WTC11 (cell line): ENCODE measurements around the gene MYO5B. TPM values are rescaled to one million over a fixed set of nuclear protein-coding genes. Genes with fewer than 3 reads are reported as not detected.

ENCODE experiments used
- ATAC-seq: fragments of 200-7000 bp; cut with Tn5 transposase; 2 replicates; pipeline ENCODE4 v1.10.0; 2021; ENCODE audit warnings: mild to moderate bottlenecking, moderate library complexity
- CTCF ChIA-PET: fragments of 300-600 bp; sonication (Branson Sonifier 250); formaldehyde crosslinking; loops from one replicate; lab custom pipeline; 2021; ENCODE audit warnings: antibody characterized with exemption; lab: Charles Lee
- POLR2A ChIA-PET: fragments of 350-600 bp; sonication (Branson Sonifier 250); formaldehyde crosslinking; loops from one replicate; lab custom pipeline; 2021; ENCODE audit warnings: antibody characterized with exemption; lab: Charles Lee
- DNase-seq: peaks from one replicate; pipeline ENCODE4 v3.0.0; 2021; ENCODE audit warnings: low spot score
- H3K27ac Mint-ChIP-seq: 2 replicates; pipeline ENCODE4 v1.8.0; 2021; ENCODE audit warnings: mixed read lengths
- H3K27me3 Mint-ChIP-seq: 2 replicates; pipeline ENCODE4 v1.8.0; 2021; ENCODE audit warnings: low read depth, mild to moderate bottlenecking, moderate library complexity, mixed read lengths
- H3K36me3 Mint-ChIP-seq: 2 replicates; pipeline ENCODE4 v1.8.0; 2021; ENCODE audit warnings: mixed read lengths
- H3K4me1 Mint-ChIP-seq: 2 replicates; pipeline ENCODE4 v1.8.0; 2022; ENCODE audit warnings: mixed read lengths
- H3K4me3 Mint-ChIP-seq: 2 replicates; pipeline ENCODE4 v1.8.0; 2021; ENCODE audit warnings: mild to moderate bottlenecking, moderate library complexity, mixed read lengths
- H3K9me3 Mint-ChIP-seq: 2 replicates; pipeline ENCODE4 v1.8.0; 2021; ENCODE audit warnings: mixed read lengths
- ATF3 ChIP-seq: sonication (generic); formaldehyde crosslinking; conservative IDR thresholded peaks from 2 replicates; pipeline ENCODE4 v1.8.1; 2022; ENCODE audit warnings: mild to moderate bottlenecking, missing genetic modification reagents
- CDX4 ChIP-seq: fragments of 250-450 bp; sonication (Bioruptor Pico); IDR thresholded peaks from 2 replicates; pipeline ENCODE4 v1.9.0; 2021; ENCODE audit warnings: moderate library complexity, mild to moderate bottlenecking, inconsistent platforms, borderline replicate concordance
- CTCF ChIP-seq: fragments of 200-600 bp; IDR thresholded peaks from 2 replicates; pipeline ENCODE4 v1.8.0; 2022; ENCODE audit warnings: antibody characterized with exemption
- E2F4 ChIP-seq: sonication (generic); formaldehyde crosslinking; IDR thresholded peaks from 2 replicates; pipeline ENCODE4 v1.8.1; 2022; ENCODE audit warnings: low read depth, mild to moderate bottlenecking, moderate library complexity, missing genetic modification reagents, borderline replicate concordance
- ELF4 ChIP-seq: sonication (generic); formaldehyde crosslinking; IDR thresholded peaks from 2 replicates; pipeline ENCODE4 v1.8.1; 2022; ENCODE audit warnings: low read depth, mild to moderate bottlenecking, moderate library complexity, missing genetic modification reagents
- ERG ChIP-seq: fragments of 250-450 bp; sonication (Bioruptor Pico); IDR thresholded peaks from 2 replicates; pipeline ENCODE4 v1.8.0; 2021; ENCODE audit warnings: mild to moderate bottlenecking
- ESRRA ChIP-seq: sonication (generic); formaldehyde crosslinking; IDR thresholded peaks from 2 replicates; pipeline ENCODE4 v1.8.1; 2022; ENCODE audit warnings: mild to moderate bottlenecking, missing genetic modification reagents, borderline replicate concordance
- IRF2 ChIP-seq: sonication (generic); formaldehyde crosslinking; IDR thresholded peaks from 2 replicates; pipeline ENCODE4 v1.8.0; 2022; ENCODE audit warnings: low read depth, missing genetic modification reagents, borderline replicate concordance
- MLX ChIP-seq: sonication (generic); formaldehyde crosslinking; IDR thresholded peaks from 2 replicates; pipeline ENCODE4 v1.8.1; 2023; ENCODE audit warnings: mild to moderate bottlenecking, missing genetic modification reagents, moderate library complexity
- NR1H2 ChIP-seq: sonication (generic); formaldehyde crosslinking; IDR thresholded peaks from 2 replicates; pipeline ENCODE4 v1.9.0; 2021; ENCODE audit warnings: mild to moderate bottlenecking, moderate library complexity, missing genetic modification reagents
- SMAD4 ChIP-seq: sonication (generic); formaldehyde crosslinking; IDR thresholded peaks from 2 replicates; pipeline ENCODE4 v1.8.0; 2022; ENCODE audit warnings: mild to moderate bottlenecking, missing genetic modification reagents
- STAT6 ChIP-seq: sonication (generic); formaldehyde crosslinking; conservative IDR thresholded peaks from 2 replicates; pipeline ENCODE4 v1.8.1; 2023; ENCODE audit warnings: mild to moderate bottlenecking, low read depth, missing genetic modification reagents, moderate library complexity
- TEAD4 ChIP-seq: sonication (generic); formaldehyde crosslinking; IDR thresholded peaks from 2 replicates; pipeline ENCODE4 v1.8.0; 2022; ENCODE audit warnings: mild to moderate bottlenecking, missing genetic modification reagents
- USF2 ChIP-seq: sonication (generic); formaldehyde crosslinking; IDR thresholded peaks from 2 replicates; pipeline ENCODE4 v1.8.1; 2023; ENCODE audit warnings: mild to moderate bottlenecking, missing genetic modification reagents, moderate library complexity
- ZBTB21 ChIP-seq: sonication (generic); formaldehyde crosslinking; IDR thresholded peaks from 2 replicates; pipeline ENCODE4 v1.8.1; 2023; ENCODE audit warnings: mild to moderate bottlenecking, missing genetic modification reagents, borderline replicate concordance
- ZNF317 ChIP-seq: sonication (generic); formaldehyde crosslinking; IDR thresholded peaks from 2 replicates; pipeline ENCODE4 v1.8.1; 2023; ENCODE audit warnings: low read depth, mild to moderate bottlenecking, moderate library complexity, missing genetic modification reagents, borderline replicate concordance
- ZSCAN18 ChIP-seq: fragments of 250-450 bp; sonication (Bioruptor Pico); IDR thresholded peaks from 2 replicates; pipeline ENCODE4 v2.1.2; 2022; ENCODE audit warnings: mild to moderate bottlenecking, moderate library complexity
- total RNA-seq: library from RNA; stranded (reverse); gene quantifications from 3 replicates; pipeline ENCODE4 v1.2.3, GENCODE V29; 2021

Gene MYO5B
- total RNA-seq, 1 experiment from 2014 or later, result 8.7 TPM

- no peak for DNase-seq
- CTCF ChIA-PET, result interaction anchor here (0.6 to 1.4 kb wide), 3 partner anchors 28 to 236 kb away, joined by 3 read pairs; partner anchors contain the start of gene MYO5B
- no peak for TF ChIP-seq ZNF317
- TF ChIP-seq ATF3 (CRISPR knock-in tag), result no peak
- TF ChIP-seq ESRRA (CRISPR knock-in tag), result no peak
- no peak for TF ChIP-seq ZSCAN18 (CRISPR knock-in tag)
- no peak for TF ChIP-seq NR1H2
- no peak for TF ChIP-seq USF2 (CRISPR knock-in tag)
- TF ChIP-seq TEAD4 (CRISPR knock-in tag), result no peak
- TF ChIP-seq ERG (CRISPR knock-in tag), result no peak
- no peak for TF ChIP-seq ZBTB21 (CRISPR knock-in tag)
- TF ChIP-seq STAT6 (CRISPR knock-in tag), result no peak
- no peak for TF ChIP-seq ELF4 (CRISPR knock-in tag)
- TF ChIP-seq MLX (CRISPR knock-in tag), result no peak
- no peak for TF ChIP-seq E2F4
- TF ChIP-seq CDX4 (CRISPR knock-in tag), result no peak
- no peak for TF ChIP-seq IRF2 (CRISPR knock-in tag)
- no peak for TF ChIP-seq SMAD4
- no peak for TF ChIP-seq CTCF
- ATAC-seq, result no peak
- H3K27ac Mint-ChIP-seq, result no peak overlapping the region
- H3K9me3 Mint-ChIP-seq, result no peaks in the 10 kb centered on the region
- H3K4me3 Mint-ChIP-seq, result no peak overlapping the region
- no peaks in the 10 kb centered on the region for H3K36me3 Mint-ChIP-seq
- H3K4me1 Mint-ChIP-seq, result no peaks in the 10 kb centered on the region
- no peaks in the 10 kb centered on the region for H3K27me3 Mint-ChIP-seq
- POLR2A ChIA-PET, result no interaction called here
Observed at GRCh38 chr18:49967636-49968313, 227.2 kb downstream of the MYO5B start.
